ENCODE data around the gene RHOH. TPM values are rescaled to one million over a fixed set of nuclear protein-coding genes. Genes with fewer than 3 reads are reported as not detected.

Gene RHOH
- total and polyA plus RNA-seq, 2 of the 13 experiments (the other 11 are each of a cell fraction or from before 2014, with no cell fraction given) = 0.57 TPM; not detected in 1

- Histone ChIP-seq H3K9ac (ENCODE audit: insufficient read depth, low read depth, low read length) (no peak overlapping the region), H4K20me1 (ENCODE audit: insufficient read depth, low read length) (no peaks in the 10 kb centered on the region), H2AFZ (ENCODE audit: low read length) (no peak overlapping the region), H3K79me2 (ENCODE audit: insufficient read depth, low read length) (no peaks in the 10 kb centered on the region), H3K27ac (ENCODE audit: extremely low read length, insufficient read depth, low read length) (no peak overlapping the region), H3K36me3 (replicated peaks in 1 of 2; ENCODE audit: control insufficient read depth in 1 of 2, insufficient read depth in 2 of 2, low read length in 2 of 2) (no peaks in the 10 kb centered on the region), H3K4me3 (replicated peaks in 1 of 3; ENCODE audit: insufficient read depth in 1 of 3, low read depth in 2 of 3, low read length in 3 of 3) (no peak overlapping the region), H3K4me1 (ENCODE audit: insufficient read depth, low read length) (no peaks in the 10 kb centered on the region), H3K27me3 (ENCODE audit: control insufficient read depth in 1 of 2, insufficient read depth in 2 of 2, low read length in 2 of 2) (no peaks in the 10 kb centered on the region), H3K9me3 (ENCODE audit: low read length) (no peaks in the 10 kb centered on the region), H3K4me2 (ENCODE audit: low read depth, low read length) (no peak overlapping the region)
- intact Hi-C loops (cut with micrococcal nuclease; ENCODE audit: unreplicated experiment) (no loop called here), in situ Hi-C loops (cut with HindIII; ENCODE audit: extremely low pct_ligation_motif_present, low pct_unique_long_range_greater_than_20kb) (no loop called here)
- ATAC-seq = no peak
- ChIA-PET CTCF (ENCODE audit: low intra/inter-chr PET ratio, low total read pairs) (no interaction called here), POLR2A (no interaction called here)
- 38% methylated on average over 2 of the region's 2 CpGs for WGBS (ENCODE audit: low lambda C conversion rate)
- DNase-seq (ENCODE audit: low spot score) = no peak
- no TSS peak for BruUV-seq (replicated peaks)
- TF ChIP-seq ZNF792 (CRISPR knock-in tag; IDR thresholded peaks at IDR 0.05) = no peak
- TF ChIP-seq ZNF484 (CRISPR knock-in tag; IDR thresholded peaks at IDR 0.05; ENCODE audit: borderline replicate concordance, low read depth) = no peak
- TF ChIP-seq FOXK2 (IDR thresholded peaks at IDR 0.05) = no peak
- TF ChIP-seq PBX2 (CRISPR knock-in tag; IDR thresholded peaks at IDR 0.05) = no peak
- TF ChIP-seq ZNF775 (CRISPR knock-in tag; IDR thresholded peaks at IDR 0.05; ENCODE audit: borderline replicate concordance) = no peak
- no peak for TF ChIP-seq TBP (CRISPR knock-in tag; IDR thresholded peaks at IDR 0.05)
- no peak for TF ChIP-seq ETV6 (CRISPR knock-in tag; conservative IDR thresholded peaks at IDR 0.05)
- no peak for TF ChIP-seq HNF1A (IDR thresholded peaks at IDR 0.05; ENCODE audit: low read depth)
- TF ChIP-seq HNF1A (CRISPR knock-in tag; IDR thresholded peaks at IDR 0.05; ENCODE audit: borderline replicate concordance) = no peak
- TF ChIP-seq, protein P1, sequence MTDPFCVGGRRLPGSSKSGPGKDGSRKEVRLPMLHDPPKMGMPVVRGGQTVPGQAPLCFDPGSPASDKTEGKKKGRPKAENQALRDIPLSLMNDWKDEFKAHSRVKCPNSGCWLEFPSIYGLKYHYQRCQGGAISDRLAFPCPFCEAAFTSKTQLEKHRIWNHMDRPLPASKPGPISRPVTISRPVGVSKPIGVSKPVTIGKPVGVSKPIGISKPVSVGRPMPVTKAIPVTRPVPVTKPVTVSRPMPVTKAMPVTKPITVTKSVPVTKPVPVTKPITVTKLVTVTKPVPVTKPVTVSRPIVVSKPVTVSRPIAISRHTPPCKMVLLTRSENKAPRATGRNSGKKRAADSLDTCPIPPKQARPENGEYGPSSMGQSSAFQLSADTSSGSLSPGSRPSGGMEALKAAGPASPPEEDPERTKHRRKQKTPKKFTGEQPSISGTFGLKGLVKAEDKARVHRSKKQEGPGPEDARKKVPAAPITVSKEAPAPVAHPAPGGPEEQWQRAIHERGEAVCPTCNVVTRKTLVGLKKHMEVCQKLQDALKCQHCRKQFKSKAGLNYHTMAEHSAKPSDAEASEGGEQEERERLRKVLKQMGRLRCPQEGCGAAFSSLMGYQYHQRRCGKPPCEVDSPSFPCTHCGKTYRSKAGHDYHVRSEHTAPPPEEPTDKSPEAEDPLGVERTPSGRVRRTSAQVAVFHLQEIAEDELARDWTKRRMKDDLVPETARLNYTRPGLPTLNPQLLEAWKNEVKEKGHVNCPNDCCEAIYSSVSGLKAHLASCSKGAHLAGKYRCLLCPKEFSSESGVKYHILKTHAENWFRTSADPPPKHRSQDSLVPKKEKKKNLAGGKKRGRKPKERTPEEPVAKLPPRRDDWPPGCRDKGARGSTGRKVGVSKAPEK (CRISPR knock-in tag; IDR thresholded peaks at IDR 0.05; ENCODE audit: borderline replicate concordance) = no peak
- TF ChIP-seq, protein P2, sequence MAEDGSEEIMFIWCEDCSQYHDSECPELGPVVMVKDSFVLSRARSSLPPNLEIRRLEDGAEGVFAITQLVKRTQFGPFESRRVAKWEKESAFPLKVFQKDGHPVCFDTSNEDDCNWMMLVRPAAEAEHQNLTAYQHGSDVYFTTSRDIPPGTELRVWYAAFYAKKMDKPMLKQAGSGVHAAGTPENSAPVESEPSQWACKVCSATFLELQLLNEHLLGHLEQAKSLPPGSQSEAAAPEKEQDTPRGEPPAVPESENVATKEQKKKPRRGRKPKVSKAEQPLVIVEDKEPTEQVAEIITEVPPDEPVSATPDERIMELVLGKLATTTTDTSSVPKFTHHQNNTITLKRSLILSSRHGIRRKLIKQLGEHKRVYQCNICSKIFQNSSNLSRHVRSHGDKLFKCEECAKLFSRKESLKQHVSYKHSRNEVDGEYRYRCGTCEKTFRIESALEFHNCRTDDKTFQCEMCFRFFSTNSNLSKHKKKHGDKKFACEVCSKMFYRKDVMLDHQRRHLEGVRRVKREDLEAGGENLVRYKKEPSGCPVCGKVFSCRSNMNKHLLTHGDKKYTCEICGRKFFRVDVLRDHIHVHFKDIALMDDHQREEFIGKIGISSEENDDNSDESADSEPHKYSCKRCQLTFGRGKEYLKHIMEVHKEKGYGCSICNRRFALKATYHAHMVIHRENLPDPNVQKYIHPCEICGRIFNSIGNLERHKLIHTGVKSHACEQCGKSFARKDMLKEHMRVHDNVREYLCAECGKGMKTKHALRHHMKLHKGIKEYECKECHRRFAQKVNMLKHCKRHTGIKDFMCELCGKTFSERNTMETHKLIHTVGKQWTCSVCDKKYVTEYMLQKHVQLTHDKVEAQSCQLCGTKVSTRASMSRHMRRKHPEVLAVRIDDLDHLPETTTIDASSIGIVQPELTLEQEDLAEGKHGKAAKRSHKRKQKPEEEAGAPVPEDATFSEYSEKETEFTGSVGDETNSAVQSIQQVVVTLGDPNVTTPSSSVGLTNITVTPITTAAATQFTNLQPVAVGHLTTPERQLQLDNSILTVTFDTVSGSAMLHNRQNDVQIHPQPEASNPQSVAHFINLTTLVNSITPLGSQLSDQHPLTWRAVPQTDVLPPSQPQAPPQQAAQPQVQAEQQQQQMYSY (CRISPR knock-in tag; IDR thresholded peaks at IDR 0.05) = no peak
- TF ChIP-seq PHF20 (CRISPR knock-in tag; IDR thresholded peaks at IDR 0.05) = no peak
- TF ChIP-seq CBX5 (CRISPR knock-in tag; IDR thresholded peaks at IDR 0.05; ENCODE audit: borderline replicate concordance) = no peak
- FAIRE-seq = no peak
These were observed 50.1 kb downstream of the RHOH start for GRCh38 chr4:40246938-40247337.

All from HepG2 (cell line).